ENCODE data around the gene HBEGF. TPM values are rescaled to one million over a fixed set of nuclear protein-coding genes. Genes with fewer than 3 reads are reported as not detected.

HBEGF gene
- total and polyA plus RNA-seq, 4 donors, result 0.60 to 1.0 (median 0.78) TPM

- Histone ChIP-seq H3K9ac (ENCODE audit: low read depth in 1 of 2, low read length in 2 of 2) (no peak overlapping the region), H3K4me1 (ENCODE audit: control insufficient read depth in 4 of 4, insufficient read depth in 4 of 4, low read length in 3 of 4) (no peaks in the 10 kb centered on the region), H3K4me3 (ENCODE audit: low read depth in 1 of 3, low read length in 3 of 3) (no peak overlapping the region), H3K36me3 (ENCODE audit: control insufficient read depth in 4 of 4, insufficient read depth in 3 of 4, low read depth in 1 of 4, low read length in 3 of 4) (no peaks in the 10 kb centered on the region), H3K27ac (ENCODE audit: low read depth in 1 of 2, low read length in 2 of 2) (peak overlapping the region in 1 of 2 donors; percentile 53), H3K9me3 (ENCODE audit: control insufficient read depth in 4 of 4, low read length in 3 of 4) (no peaks in the 10 kb centered on the region), H3K27me3 (ENCODE audit: control insufficient read depth in 4 of 4, insufficient read depth in 4 of 4, low read length in 3 of 4) (no peaks in the 10 kb centered on the region)
- 54% methylated on average over 4 of the region's 4 CpGs for WGBS
- no peak for DNase-seq (ENCODE audit: low spot score)
- TF ChIP-seq MAX (IDR thresholded peaks at IDR 0.05), result no peak
- TF ChIP-seq EGR1 (IDR thresholded peaks at IDR 0.05; ENCODE audit: low read depth in 2 of 2), result no peak
- peak in 1 of 2 donors; percentile 40 for TF ChIP-seq GABPA (IDR thresholded peaks at IDR 0.05 in 1 of 2, conservative IDR thresholded peaks at IDR 0.05 in 1 of 2)
Observed at GRCh38 chr5:140312067-140312790, 34.2 kb downstream of the HBEGF start.

GRCh38 chr5:140311011-140311467, 35.4 kb downstream of the HBEGF start:
- H3K4me3 ChIP-seq (ENCODE audit: low read depth in 1 of 3, low read length in 3 of 3), result no peak overlapping the region
- no peak for DNase-seq (ENCODE audit: low spot score)
- H3K27me3 ChIP-seq (ENCODE audit: control insufficient read depth in 4 of 4, insufficient read depth in 4 of 4, low read length in 3 of 4), result no peaks in the 10 kb centered on the region
- H3K9ac ChIP-seq (ENCODE audit: low read depth in 1 of 2, low read length in 2 of 2), result no peak overlapping the region
- no peaks in the 10 kb centered on the region for H3K36me3 ChIP-seq (ENCODE audit: control insufficient read depth in 4 of 4, insufficient read depth in 3 of 4, low read depth in 1 of 4, low read length in 3 of 4)
- WGBS, result 91% methylated on average over 5 of the region's 5 CpGs
- TF ChIP-seq SP1 (IDR thresholded peaks at IDR 0.05) (no peak), HNF4A (conservative IDR thresholded peaks at IDR 0.05) (no peak), NR2F2 (IDR thresholded peaks at IDR 0.05) (no peak), CTCF (IDR thresholded peaks at IDR 0.05; ENCODE audit: low read depth, low read length, missing input control) (no peak), RAD21 (IDR thresholded peaks at IDR 0.05) (no peak), EGR1 (IDR thresholded peaks at IDR 0.05; ENCODE audit: low read depth in 2 of 2) (no peak), FOXA2 (IDR thresholded peaks at IDR 0.05) (no peak), TAF1 (conservative IDR thresholded peaks at IDR 0.05) (no peak), MAX (IDR thresholded peaks at IDR 0.05) (no peak), REST (IDR thresholded peaks at IDR 0.05) (no peak), GABPA (IDR thresholded peaks at IDR 0.05 in 1 of 2, conservative IDR thresholded peaks at IDR 0.05 in 1 of 2) (no peak), HNF4G (IDR thresholded peaks at IDR 0.05) (no peak), RXRA (IDR thresholded peaks at IDR 0.05) (no peak), FOXA1 (IDR thresholded peaks at IDR 0.05) (no peak)
- H3K9me3 ChIP-seq (ENCODE audit: control insufficient read depth in 4 of 4, low read length in 3 of 4), result no peaks in the 10 kb centered on the region
- H3K27ac ChIP-seq (ENCODE audit: low read depth in 1 of 2, low read length in 2 of 2), result no peak overlapping the region
- H3K4me1 ChIP-seq (ENCODE audit: control insufficient read depth in 4 of 4, insufficient read depth in 4 of 4, low read length in 3 of 4), result no peaks in the 10 kb centered on the region

Data from liver (tissue), 9 donors.